ENCODE measurements around the gene KIF18B.

DNA sequence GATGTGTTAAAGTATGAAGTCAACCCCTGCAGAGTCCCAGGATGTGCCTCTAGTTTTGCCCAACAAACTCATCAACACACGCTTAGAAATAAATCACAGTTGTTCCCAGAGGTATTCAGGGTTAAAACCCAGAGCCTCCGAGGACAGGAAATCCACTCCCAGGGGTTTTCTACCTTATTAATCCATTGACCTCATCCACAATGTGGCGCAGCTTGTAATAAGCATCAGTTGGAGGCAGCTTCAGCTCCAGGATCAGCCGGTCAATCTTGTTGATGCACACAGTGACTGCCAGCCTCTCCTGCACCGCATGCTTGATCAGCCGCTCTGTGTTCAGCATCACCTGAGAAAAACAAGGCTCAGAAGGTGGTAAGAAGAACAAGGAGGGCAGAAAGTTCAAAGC lies 71.8 kb downstream of the KIF18B start:
- TF ChIP-seq SP1 (IDR thresholded peaks at IDR 0.05; ENCODE audit: low read depth, low read length) = no peak
- TF ChIP-seq POLR2A (IDR thresholded peaks at IDR 0.05; ENCODE audit: low read depth, low read length) = no peak
- TF ChIP-seq, protein P1, sequence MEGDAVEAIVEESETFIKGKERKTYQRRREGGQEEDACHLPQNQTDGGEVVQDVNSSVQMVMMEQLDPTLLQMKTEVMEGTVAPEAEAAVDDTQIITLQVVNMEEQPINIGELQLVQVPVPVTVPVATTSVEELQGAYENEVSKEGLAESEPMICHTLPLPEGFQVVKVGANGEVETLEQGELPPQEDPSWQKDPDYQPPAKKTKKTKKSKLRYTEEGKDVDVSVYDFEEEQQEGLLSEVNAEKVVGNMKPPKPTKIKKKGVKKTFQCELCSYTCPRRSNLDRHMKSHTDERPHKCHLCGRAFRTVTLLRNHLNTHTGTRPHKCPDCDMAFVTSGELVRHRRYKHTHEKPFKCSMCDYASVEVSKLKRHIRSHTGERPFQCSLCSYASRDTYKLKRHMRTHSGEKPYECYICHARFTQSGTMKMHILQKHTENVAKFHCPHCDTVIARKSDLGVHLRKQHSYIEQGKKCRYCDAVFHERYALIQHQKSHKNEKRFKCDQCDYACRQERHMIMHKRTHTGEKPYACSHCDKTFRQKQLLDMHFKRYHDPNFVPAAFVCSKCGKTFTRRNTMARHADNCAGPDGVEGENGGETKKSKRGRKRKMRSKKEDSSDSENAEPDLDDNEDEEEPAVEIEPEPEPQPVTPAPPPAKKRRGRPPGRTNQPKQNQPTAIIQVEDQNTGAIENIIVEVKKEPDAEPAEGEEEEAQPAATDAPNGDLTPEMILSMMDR (IDR thresholded peaks at IDR 0.05 in 2 of 3, conservative IDR thresholded peaks at IDR 0.05 in 1 of 3; ENCODE audit: control insufficient read depth in 2 of 3, extremely low read depth in 1 of 3, insufficient read depth in 1 of 3, low read depth in 3 of 3, low read length in 3 of 3) = no peak
- no peak for TF ChIP-seq MXI1 (IDR thresholded peaks at IDR 0.05; ENCODE audit: low read depth, low read length)
- no peak for TF ChIP-seq BACH1 (IDR thresholded peaks at IDR 0.05; ENCODE audit: borderline replicate concordance)

All from GM12878 (cell line).